Measurements from ENCODE around the gene ZNF77.

The ZNF77 gene

GRCh38 chr19:2986951-2987524 is 42.3 kb upstream of the ZNF77 start:
- no peak for TF ChIP-seq CTCF (IDR thresholded peaks at IDR 0.05; ENCODE audit: control insufficient read depth, extremely low read depth, insufficient read depth)
- DNase-seq (ENCODE audit: low read depth), result no peak
- no peak overlapping the region for H3K4me3 ChIP-seq (ENCODE audit: low read depth, low read length)

- no peak overlapping the region for H3K4me3 ChIP-seq (ENCODE audit: low read depth, low read length)
- no peak for DNase-seq (ENCODE audit: low read depth)
- no peak for TF ChIP-seq CTCF (IDR thresholded peaks at IDR 0.05; ENCODE audit: control insufficient read depth, extremely low read depth, insufficient read depth)
Measured at GRCh38 chr19:2984215-2984528, 39.4 kb upstream of the ZNF77 start.

- H3K4me3 ChIP-seq (ENCODE audit: low read depth, low read length), result no peak overlapping the region
- no peak for DNase-seq (ENCODE audit: low read depth)
- no peak for TF ChIP-seq CTCF (IDR thresholded peaks at IDR 0.05; ENCODE audit: control insufficient read depth, extremely low read depth, insufficient read depth)
Measured at GRCh38 chr19:2983351-2984214, 38.8 kb upstream of the ZNF77 start.

GRCh38 chr19:2982983-2983350 is 38.2 kb upstream of the ZNF77 start:
- peak; percentile 19 for DNase-seq (ENCODE audit: low read depth)
- H3K4me3 ChIP-seq (ENCODE audit: low read depth, low read length), result no peak overlapping the region
- no peak for TF ChIP-seq CTCF (IDR thresholded peaks at IDR 0.05; ENCODE audit: control insufficient read depth, extremely low read depth, insufficient read depth)

GRCh38 chr19:2982561-2982960 is 37.8 kb upstream of the ZNF77 start:
- no peak overlapping the region for H3K4me3 ChIP-seq (ENCODE audit: low read depth, low read length)
- no peak for DNase-seq (ENCODE audit: low read depth)
- TF ChIP-seq CTCF (IDR thresholded peaks at IDR 0.05; ENCODE audit: control insufficient read depth, extremely low read depth, insufficient read depth), result no peak

- no peak for TF ChIP-seq CTCF (IDR thresholded peaks at IDR 0.05; ENCODE audit: control insufficient read depth, extremely low read depth, insufficient read depth)
- H3K4me3 ChIP-seq (ENCODE audit: low read depth, low read length), result no peak overlapping the region
- no peak for DNase-seq (ENCODE audit: low read depth)
Measured at GRCh38 chr19:2981898-2982297, 37.1 kb upstream of the ZNF77 start.

GRCh38 chr19:2978772-2979171 is 34.0 kb upstream of the ZNF77 start:
- no peak overlapping the region for H3K4me3 ChIP-seq (ENCODE audit: low read depth, low read length)
- TF ChIP-seq CTCF (IDR thresholded peaks at IDR 0.05; ENCODE audit: control insufficient read depth, extremely low read depth, insufficient read depth), result no peak
- no peak for DNase-seq (ENCODE audit: low read depth)
